Upper lobe of left lung (tissue), 4 donors: ENCODE measurements around the gene MRPL23.

Experiments used
- CTCF ChIP-seq, 6 experiments: fragments of 450-650 bp in 4 of 6; fragments of 200-600 bp in 2 of 6; sonication (generic) in 2 of 6; IDR thresholded peaks; one replicate each; pipeline ENCODE4 v1.5.1; 2016 to 2019; ENCODE audit warnings: antibody characterized with exemption in 6 of 6
- EP300 ChIP-seq, 4 donors: sonication (generic); formaldehyde crosslinking; IDR thresholded peaks; one replicate each; pipeline ENCODE4 v1.5.1; 2017; ENCODE audit warnings: antibody characterized with exemption in 4 of 4, control low read depth in 2 of 4
- POLR2A ChIP-seq, 4 donors: fragments of 450-650 bp; IDR thresholded peaks; one replicate each; pipeline ENCODE4 v1.5.1; 2016 to 2017; ENCODE audit warnings: antibody characterized with exemption in 4 of 4, mild to moderate bottlenecking in 2 of 4
- POLR2AphosphoS5 ChIP-seq, 2 donors: sonication (generic); formaldehyde crosslinking; IDR thresholded peaks; one replicate each; pipeline ENCODE4 v1.5.1; 2017; ENCODE audit warnings: antibody characterized with exemption in 2 of 2

GRCh38 chr11:1937616-1938342 is 9.4 kb upstream of the MRPL23 start:
- no peak for TF ChIP-seq POLR2A (IDR thresholded peaks at IDR 0.05)
- no peak for TF ChIP-seq POLR2AphosphoS5 (IDR thresholded peaks at IDR 0.05)
- TF ChIP-seq CTCF (IDR thresholded peaks at IDR 0.05) = no peak
- no peak for TF ChIP-seq EP300 (IDR thresholded peaks at IDR 0.05)
